PC-3 (cell line): Measurements from ENCODE around the gene TRIM47.

Experiments used
- EZH2 ChIP-seq: fragments of 300-600 bp; sonication (generic); IDR thresholded peaks from one replicate; pipeline ENCODE4 v1.6.1; 2017; ENCODE audit warnings: antibody characterized with exemption, mild to moderate bottlenecking, low read length; ENCODE audit not compliant: unreplicated experiment
- EZH2phosphoT487 ChIP-seq: fragments of 300-600 bp; sonication (generic); IDR thresholded peaks from 2 replicates; pipeline ENCODE4 v1.6.1; 2018; ENCODE audit warnings: mild to moderate bottlenecking, antibody characterized with exemption, low read length, borderline replicate concordance
- TF ChIP-seq, protein P1 (sequence below): fragments of 300-600 bp; sonication (generic); conservative IDR thresholded peaks from 2 replicates; pipeline ENCODE4 v1.5.1; 2017; ENCODE audit warnings: antibody characterized with exemption, low read depth, mild to moderate bottlenecking, low read length

DNA sequence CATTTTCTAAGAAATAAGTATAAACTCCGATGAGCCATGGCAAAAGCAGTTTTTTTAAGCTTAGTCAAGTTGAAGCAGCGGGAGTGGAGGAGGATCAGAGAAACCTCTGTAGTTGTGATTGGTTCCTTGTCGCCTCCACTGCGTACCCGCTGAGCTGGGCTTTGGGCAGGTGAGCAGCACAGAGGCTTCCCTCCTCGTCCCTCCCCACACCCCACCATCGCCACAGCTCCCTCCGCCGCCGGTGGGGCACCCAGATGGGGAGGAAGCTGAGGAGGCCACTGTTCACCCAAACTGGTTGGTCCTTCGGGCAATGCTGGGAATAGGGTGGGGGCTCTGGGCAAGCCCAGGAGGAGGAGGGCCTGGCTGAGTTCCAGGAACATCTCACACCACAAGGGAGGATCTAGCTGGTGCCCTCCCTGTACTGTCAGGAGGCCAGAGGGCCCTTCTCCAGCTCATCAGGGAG, 31.5 kb upstream of the TRIM47 start:
- TF ChIP-seq, protein P1, sequence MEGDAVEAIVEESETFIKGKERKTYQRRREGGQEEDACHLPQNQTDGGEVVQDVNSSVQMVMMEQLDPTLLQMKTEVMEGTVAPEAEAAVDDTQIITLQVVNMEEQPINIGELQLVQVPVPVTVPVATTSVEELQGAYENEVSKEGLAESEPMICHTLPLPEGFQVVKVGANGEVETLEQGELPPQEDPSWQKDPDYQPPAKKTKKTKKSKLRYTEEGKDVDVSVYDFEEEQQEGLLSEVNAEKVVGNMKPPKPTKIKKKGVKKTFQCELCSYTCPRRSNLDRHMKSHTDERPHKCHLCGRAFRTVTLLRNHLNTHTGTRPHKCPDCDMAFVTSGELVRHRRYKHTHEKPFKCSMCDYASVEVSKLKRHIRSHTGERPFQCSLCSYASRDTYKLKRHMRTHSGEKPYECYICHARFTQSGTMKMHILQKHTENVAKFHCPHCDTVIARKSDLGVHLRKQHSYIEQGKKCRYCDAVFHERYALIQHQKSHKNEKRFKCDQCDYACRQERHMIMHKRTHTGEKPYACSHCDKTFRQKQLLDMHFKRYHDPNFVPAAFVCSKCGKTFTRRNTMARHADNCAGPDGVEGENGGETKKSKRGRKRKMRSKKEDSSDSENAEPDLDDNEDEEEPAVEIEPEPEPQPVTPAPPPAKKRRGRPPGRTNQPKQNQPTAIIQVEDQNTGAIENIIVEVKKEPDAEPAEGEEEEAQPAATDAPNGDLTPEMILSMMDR: no peak
- no peak for TF ChIP-seq EZH2phosphoT487
- no peak for TF ChIP-seq EZH2
